Common myeloid progenitor, CD34-positive (primary cell): ENCODE data around the gene APOL4.

ENCODE experiments used
- CTCF ChIA-PET: fragments of 350-600 bp; sonication (Branson Sonifier 250); formaldehyde crosslinking; loops from one replicate; lab custom pipeline; 2021; ENCODE audit warnings: antibody characterized with exemption; lab: Charles Lee
- POLR2A ChIA-PET: fragments of 350-600 bp; sonication (Branson Sonifier 250); formaldehyde crosslinking; loops from one replicate; lab custom pipeline; 2021; ENCODE audit warnings: antibody characterized with exemption; lab: Charles Lee
- DNase-seq, 3 donors: peaks; one replicate each; pipeline versions ENCODE4 v3.0.0 to v3.0.0-alpha.2; 2013
- H3K27ac ChIP-seq, 2 experiments: 1 replicate in 1 of 2; 2 replicates in 1 of 2; pipeline ENCODE4 v1.7.0; 2013; ENCODE audit warnings: inconsistent platforms in 2 of 2, low read length in 2 of 2, mild to moderate bottlenecking in 2 of 2, low read depth in 1 of 2, moderate library complexity in 1 of 2; ENCODE audit not compliant: severe bottlenecking in 2 of 2, insufficient read depth in 1 of 2, poor library complexity in 1 of 2
- H3K27me3 ChIP-seq, 5 experiments: replicated peaks in 2 of 5; 1 replicate in 3 of 5; 2 replicates in 2 of 5; pipeline versions ENCODE4 v1.6.1 to v1.7.0; 2013; ENCODE audit warnings: low read length in 4 of 5, mild to moderate bottlenecking in 2 of 5, moderate library complexity in 2 of 5, inconsistent platforms in 1 of 5; ENCODE audit not compliant: insufficient read depth in 5 of 5, control insufficient read depth in 4 of 5
- H3K36me3 ChIP-seq, 4 experiments: 1 replicate in 2 of 4; 2 replicates in 2 of 4; pipeline versions ENCODE4 v1.6.1 to v1.7.0; 2013; ENCODE audit warnings: low read length in 3 of 4, control low read depth in 1 of 4, mild to moderate bottlenecking in 1 of 4; ENCODE audit not compliant: control insufficient read depth in 4 of 4, insufficient read depth in 4 of 4
- H3K4me1 ChIP-seq, 4 experiments: 1 replicate in 3 of 4; 2 replicates in 1 of 4; pipeline versions ENCODE4 v1.6.1 to v1.7.1; 2013; ENCODE audit warnings: low read length in 3 of 4, mild to moderate bottlenecking in 3 of 4, control low read depth in 1 of 4, inconsistent platforms in 1 of 4, moderate library complexity in 1 of 4; ENCODE audit not compliant: control insufficient read depth in 4 of 4, insufficient read depth in 4 of 4; ENCODE audit errors: control extremely low read depth in 1 of 4
- H3K4me3 ChIP-seq, 7 experiments: 1 replicate in 4 of 7; 2 replicates in 3 of 7; pipeline versions ENCODE4 v1.5.1 to v1.7.0; 2013; ENCODE audit warnings: mild to moderate bottlenecking in 7 of 7, low read length in 6 of 7, moderate library complexity in 6 of 7, inconsistent platforms in 2 of 7, low read depth in 2 of 7, control low read depth in 1 of 7; ENCODE audit not compliant: insufficient read depth in 4 of 7, control insufficient read depth in 1 of 7; ENCODE audit errors: extremely low read depth in 1 of 7
- H3K9me3 ChIP-seq, 5 experiments: 1 replicate in 4 of 5; 2 replicates in 1 of 5; pipeline versions ENCODE4 v1.6.1 to v1.7.1; 2013; ENCODE audit warnings: low read length in 4 of 5, mild to moderate bottlenecking in 2 of 5, inconsistent platforms in 1 of 5, low read depth in 1 of 5, moderate library complexity in 1 of 5; ENCODE audit not compliant: control insufficient read depth in 4 of 5, insufficient read depth in 2 of 5; ENCODE audit errors: control extremely low read depth in 1 of 5
- WGBS: methylation state at CpG from one replicate; pipeline ENCODE4 v1.1.5; 2013; ENCODE audit not compliant: insufficient coverage; 5-methylcytosine and 5-hydroxymethylcytosine counted together

APOL4 gene

GRCh38 chr22:36220451-36220921, 18.9 kb upstream of the APOL4 start:
- ChIA-PET CTCF (interaction anchor here (1.0 to 3.4 kb wide), 7 partner anchors 8 to 28 kb away, joined by 3 to 13 read pairs (median 4); partner anchors contain the start of gene APOL4), POLR2A (no interaction called here)
- Histone ChIP-seq H3K9me3 (no peaks in the 10 kb centered on the region), H3K36me3 (no peaks in the 10 kb centered on the region), H3K27ac (no peak overlapping the region), H3K4me1 (no peaks in the 10 kb centered on the region), H3K27me3 (no peaks in the 10 kb centered on the region), H3K4me3 (no peak overlapping the region)
- no peak for DNase-seq
- WGBS, result 90% methylated on average over 7 of the region's 9 CpGs

GRCh38 chr22:36218648-36219193, 17.1 kb upstream of the APOL4 start:
- POLR2A ChIA-PET, result no interaction called here
- no peak for DNase-seq
- H3K27ac ChIP-seq, result no peak overlapping the region
- H3K4me3 ChIP-seq, result no peak overlapping the region
- WGBS, result 86% methylated on average over 1 of the region's 7 CpGs
- H3K9me3 ChIP-seq, result no peaks in the 10 kb centered on the region
- no peaks in the 10 kb centered on the region for H3K27me3 ChIP-seq
- H3K4me1 ChIP-seq, result peaks cover 0 to 6% (median under 1%) of the 10 kb centered on the region in 4 experiments
- CTCF ChIA-PET, result interaction anchor here (1.2 to 3.9 kb wide), 3 partner anchors 10 to 23 kb away, joined by 3 to 26 read pairs (median 4); no protein-coding TSS in a partner anchor
- no peaks in the 10 kb centered on the region for H3K36me3 ChIP-seq

- no peak for DNase-seq
- Histone ChIP-seq H3K27me3 (no peaks in the 10 kb centered on the region), H3K4me1 (peaks cover 2 to 34% (median 21%) of the 10 kb centered on the region in 4 experiments), H3K4me3 (no peak overlapping the region), H3K9me3 (no peaks in the 10 kb centered on the region), H3K27ac (no peak overlapping the region), H3K36me3 (no peaks in the 10 kb centered on the region)
- WGBS, result no CpG with 5 or more reads among the region's 2 CpGs
- CTCF ChIA-PET, result interaction anchor here (0.5 to 5.2 kb wide), 6 partner anchors 13 to 62 kb away, joined by 3 to 26 read pairs (median 3); partner anchors contain the start of genes APOL2 and APOL4
- POLR2A ChIA-PET, result no interaction called here
Measured at GRCh38 chr22:36215981-36216380, 14.4 kb upstream of the APOL4 start.

GRCh38 chr22:36213586-36213985, 12.0 kb upstream of the APOL4 start:
- Histone ChIP-seq H3K27me3 (no peaks in the 10 kb centered on the region), H3K36me3 (no peaks in the 10 kb centered on the region), H3K4me3 (no peak overlapping the region), H3K27ac (no peak overlapping the region), H3K9me3 (peaks cover 0 to 5% (median 0%) of the 10 kb centered on the region in 5 experiments), H3K4me1 (peaks cover 6 to 41% (median 29%) of the 10 kb centered on the region in 4 experiments)
- 80% methylated on average over 2 of the region's 4 CpGs for WGBS
- ChIA-PET POLR2A (no interaction called here), CTCF (interaction anchor here (1.0 to 5.2 kb wide), 3 partner anchors 10 to 18 kb away, joined by 5 to 23 read pairs (median 7); partner anchors contain the start of gene APOL4)
- DNase-seq, result no peak

- Histone ChIP-seq H3K4me1 (peaks cover 6 to 41% (median 29%) of the 10 kb centered on the region in 4 experiments), H3K27ac (no peak overlapping the region), H3K4me3 (no peak overlapping the region), H3K27me3 (no peaks in the 10 kb centered on the region), H3K36me3 (no peaks in the 10 kb centered on the region), H3K9me3 (peaks cover 0 to 5% (median 0%) of the 10 kb centered on the region in 5 experiments)
- ChIA-PET POLR2A (no interaction called here), CTCF (interaction anchor here (0.6 to 5.2 kb wide), 5 partner anchors 9 to 26 kb away, joined by 3 to 23 read pairs (median 6); partner anchors contain the start of genes APOL2 and APOL4)
- peak in 2 of 3 donors; percentile 73 to 85 for DNase-seq
Measured at GRCh38 chr22:36212901-36213300, 11.3 kb upstream of the APOL4 start.

- WGBS, result 29% methylated on average over 3 of the region's 4 CpGs
- Histone ChIP-seq H3K4me1 (peaks cover 6 to 52% (median 29%) of the 10 kb centered on the region in 4 experiments), H3K36me3 (no peaks in the 10 kb centered on the region), H3K27ac (no peak overlapping the region), H3K4me3 (peak overlapping the region in 4 of 7 experiments; percentile 6 to 47 (median 35)), H3K9me3 (peaks cover 0 to 5% (median 0%) of the 10 kb centered on the region in 5 experiments), H3K27me3 (no peaks in the 10 kb centered on the region)
- DNase-seq, result peak; percentile 56 to 84 (median 81)
- ChIA-PET POLR2A (interaction anchor here (0.6 to 0.8 kb wide), 2 partner anchors 27 to 28 kb away, joined by 3 to 4 read pairs; partner anchors contain the start of gene APOL2), CTCF (interaction anchor here (0.7 to 5.2 kb wide), 9 partner anchors 8 to 77 kb away, joined by 3 to 23 read pairs (median 5); partner anchors contain the start of gene APOL4)
Measured at GRCh38 chr22:36211237-36211861, 9.7 kb upstream of the APOL4 start.
